GM12891 (cell line): ENCODE data around the gene FBN1.

Source experiments
- PAX5 ChIP-seq: IDR thresholded peaks from 2 replicates; pipeline ENCODE4 v1.6.1; 2011; ENCODE audit warnings: low read length, moderate library complexity, mild to moderate bottlenecking; ENCODE audit not compliant: insufficient read depth, severe bottlenecking
- POLR2A ChIP-seq: IDR thresholded peaks from 2 replicates; pipeline ENCODE4 v1.6.1; 2011; ENCODE audit warnings: low read depth, low read length, control low read depth

DNA sequence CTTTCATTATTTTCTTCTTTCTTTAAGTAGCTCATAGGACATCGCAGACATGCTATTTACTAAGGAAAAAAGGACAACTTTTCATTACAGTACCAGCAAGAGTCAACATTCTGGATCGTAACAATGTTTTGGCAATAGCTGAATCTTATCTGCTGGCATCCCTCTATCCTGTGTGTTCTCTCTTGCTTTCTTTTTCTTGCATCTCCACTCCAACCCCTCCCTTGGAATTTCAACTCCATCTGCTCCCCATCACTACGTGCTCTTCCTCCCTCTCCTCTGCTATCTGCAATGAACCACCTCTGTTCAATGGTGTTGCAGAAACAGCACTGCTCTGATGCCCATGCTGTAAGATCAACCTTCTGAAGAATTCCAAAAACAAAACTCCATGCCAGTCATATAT is 106.6 kb downstream of the FBN1 start:
- TF ChIP-seq POLR2A (no peak), PAX5 (no peak)
